Prostate gland (tissue), 2 donors: ENCODE results near the gene PTPRG.

Experiments used
- POLR2A ChIP-seq: fragments of 450-650 bp; IDR thresholded peaks from one replicate; pipeline ENCODE4 v1.6.1; 2016; ENCODE audit warnings: antibody characterized with exemption, mild to moderate bottlenecking
- POLR2AphosphoS5 ChIP-seq: sonication (generic); formaldehyde crosslinking; IDR thresholded peaks from one replicate; pipeline ENCODE4 v1.6.1; 2017; ENCODE audit warnings: antibody characterized with exemption
- TF ChIP-seq, protein P1 (sequence below), 4 experiments: fragments of 200-600 bp in 2 of 4; fragments of 450-650 bp in 2 of 4; sonication (generic) in 2 of 4; IDR thresholded peaks; 1 replicate in 3 of 4; 2 replicates in 1 of 4; pipeline ENCODE4 v1.5.1; 2016 to 2019; ENCODE audit warnings: antibody characterized with exemption in 4 of 4, mild to moderate bottlenecking in 2 of 4, moderate library complexity in 2 of 4

DNA sequence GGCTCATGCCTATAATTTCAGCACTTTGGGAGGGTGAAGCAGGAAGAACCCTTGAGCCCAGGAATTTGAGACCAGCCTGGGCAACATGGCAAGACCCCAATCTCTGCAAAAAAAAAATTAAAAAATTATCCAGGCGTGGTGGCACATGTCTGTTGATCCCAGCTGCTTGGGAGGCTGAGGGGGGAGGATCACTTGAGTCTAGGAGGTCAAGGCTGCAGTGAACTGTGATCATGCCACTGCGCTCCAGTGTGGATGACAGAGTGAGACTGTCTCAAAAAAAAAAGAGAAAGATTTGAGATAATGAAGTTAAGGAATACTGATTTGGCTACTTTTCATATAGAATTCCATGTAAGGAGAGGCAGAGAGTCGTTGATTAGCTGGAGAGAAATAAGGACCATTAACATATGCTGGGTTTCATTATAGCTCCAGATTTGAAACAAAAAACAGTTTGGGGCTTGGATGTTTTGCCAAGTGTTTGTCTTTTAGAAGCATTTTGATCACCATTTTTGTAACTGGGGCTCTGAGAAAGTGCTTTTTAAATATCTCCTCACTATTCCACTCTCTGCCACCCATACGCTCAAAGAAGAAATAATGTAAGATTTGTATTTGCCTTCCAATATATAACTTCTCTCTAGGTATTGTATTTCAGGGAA is 597.8 kb downstream of the PTPRG start:
- TF ChIP-seq, protein P1, sequence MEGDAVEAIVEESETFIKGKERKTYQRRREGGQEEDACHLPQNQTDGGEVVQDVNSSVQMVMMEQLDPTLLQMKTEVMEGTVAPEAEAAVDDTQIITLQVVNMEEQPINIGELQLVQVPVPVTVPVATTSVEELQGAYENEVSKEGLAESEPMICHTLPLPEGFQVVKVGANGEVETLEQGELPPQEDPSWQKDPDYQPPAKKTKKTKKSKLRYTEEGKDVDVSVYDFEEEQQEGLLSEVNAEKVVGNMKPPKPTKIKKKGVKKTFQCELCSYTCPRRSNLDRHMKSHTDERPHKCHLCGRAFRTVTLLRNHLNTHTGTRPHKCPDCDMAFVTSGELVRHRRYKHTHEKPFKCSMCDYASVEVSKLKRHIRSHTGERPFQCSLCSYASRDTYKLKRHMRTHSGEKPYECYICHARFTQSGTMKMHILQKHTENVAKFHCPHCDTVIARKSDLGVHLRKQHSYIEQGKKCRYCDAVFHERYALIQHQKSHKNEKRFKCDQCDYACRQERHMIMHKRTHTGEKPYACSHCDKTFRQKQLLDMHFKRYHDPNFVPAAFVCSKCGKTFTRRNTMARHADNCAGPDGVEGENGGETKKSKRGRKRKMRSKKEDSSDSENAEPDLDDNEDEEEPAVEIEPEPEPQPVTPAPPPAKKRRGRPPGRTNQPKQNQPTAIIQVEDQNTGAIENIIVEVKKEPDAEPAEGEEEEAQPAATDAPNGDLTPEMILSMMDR (IDR thresholded peaks at IDR 0.05): no peak
- no peak for TF ChIP-seq POLR2AphosphoS5
- TF ChIP-seq POLR2A: no peak
